Motor neuron (in vitro differentiated cells): ENCODE results near the gene NPLOC4. TPM values are rescaled to one million over a fixed set of nuclear protein-coding genes. Genes with fewer than 3 reads are reported as not detected.

Source experiments
- ATAC-seq, 8 experiments: fragments of 200-7000 bp; cut with Tn5 transposase; replicated peaks in 6 of 8; 2 replicates each; pipeline ENCODE4 v1.8.0; 2021; ENCODE audit warnings: mild to moderate bottlenecking in 8 of 8, moderate library complexity in 8 of 8
- H3K27ac ChIP-seq, 2 donors: fragments of 250-450 bp; sonication (Bioruptor Pico); 2 replicates each; pipeline ENCODE4 v1.9.0; 2021; ENCODE audit warnings: antibody characterized with exemption in 2 of 2, mild to moderate bottlenecking in 2 of 2, moderate library complexity in 1 of 2
- H3K4me1 ChIP-seq, 2 donors: fragments of 250-450 bp; sonication (Bioruptor Pico); replicated peaks in 1 of 2; 2 replicates each; pipeline ENCODE4 v1.6.1; 2021; ENCODE audit warnings: antibody characterized with exemption in 2 of 2, mild to moderate bottlenecking in 2 of 2, moderate library complexity in 1 of 2
- H3K4me3 ChIP-seq, 5 donors: fragments of 250-450 bp; sonication (Bioruptor Pico); 2 replicates each; pipeline ENCODE4 v1.9.0; 2021; ENCODE audit warnings: antibody characterized with exemption in 5 of 5, mild to moderate bottlenecking in 5 of 5, moderate library complexity in 4 of 5
- WGBS, 10 experiments: fragments of 450-650 bp; shearing (Covaris generic); methylation state at CpG; one replicate each; pipeline ENCODE4 v1.0.0; 2022; 5-methylcytosine and 5-hydroxymethylcytosine counted together
- in situ Hi-C, 9 experiments: fragments of 400-800 bp; cut with MboI; loops; one replicate each; pipeline ENCODE4 v1.15.0; 2021; ENCODE audit warnings: low sequenced_read_pairs in 9 of 9, low pct_unique_long_range_greater_than_20kb in 2 of 9; ENCODE audit not compliant: unreplicated experiment in 9 of 9
- total RNA-seq, 8 experiments: library from RNA; unstranded; fragments of 300-600 nt; gene quantifications; 2 replicates each; pipeline versions ENCODE4 v1.2.3 to v1.2.4, GENCODE V29; 2022

NPLOC4 gene
- total RNA-seq, 8 experiments from 2014 or later = 19.3 to 78.3 (median 41.8) TPM

- in situ Hi-C loops = no loop called here
- Histone ChIP-seq H3K27ac (no peak overlapping the region), H3K4me1 (peaks cover 8 to 19% of the 10 kb centered on the region in 2 donors), H3K4me3 (no peak overlapping the region)
- WGBS, 10 experiments = 92 to 100% methylated on average over 5 of the region's 14 CpGs; no CpG with 5 or more reads in 8 of the 10 experiments
- no peak for ATAC-seq
Observed at GRCh38 chr17:81540676-81541027, 96.3 kb downstream of the NPLOC4 start.

GRCh38 chr17:81539961-81540675 lies 96.8 kb downstream of the NPLOC4 start:
- no peak for ATAC-seq
- Histone ChIP-seq H3K4me3 (no peak overlapping the region), H3K27ac (no peak overlapping the region), H3K4me1 (peaks cover 8 to 19% of the 10 kb centered on the region in 2 donors)
- 90 to 92% methylated on average over 2 to 11 of the region's 28 CpGs; no CpG with 5 or more reads in 8 of the 10 experiments for WGBS, 10 experiments
- in situ Hi-C loops = no loop called here

DNA sequence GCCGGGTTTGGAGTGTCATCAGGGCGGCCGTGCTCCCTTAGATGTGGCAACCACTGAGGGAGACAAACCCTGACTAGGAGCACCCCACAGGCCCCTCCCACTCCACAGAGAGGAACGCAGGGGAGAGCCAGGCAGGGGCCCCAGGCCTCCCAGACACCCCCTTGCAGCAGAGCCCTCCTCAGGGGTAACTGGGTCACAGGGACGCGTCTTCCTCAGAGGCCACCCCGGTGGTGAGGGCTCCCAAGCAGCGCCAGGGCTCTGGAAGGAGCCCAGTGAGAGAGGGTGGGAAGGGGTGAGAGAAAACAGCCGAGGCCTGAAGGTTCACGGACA lies 97.4 kb downstream of the NPLOC4 start:
- no peak for ATAC-seq
- H3K4me1 ChIP-seq = peaks cover 8 to 19% of the 10 kb centered on the region in 2 donors
- 40 to 100% (median 95%) methylated on average over 1 to 4 of the region's 10 CpGs; no CpG with 5 or more reads in 7 of the 10 experiments for WGBS, 10 experiments
- in situ Hi-C loops = no loop called here
- no peak overlapping the region for H3K4me3 ChIP-seq
- peak overlapping the region in 1 of 2 donors; percentile 61 for H3K27ac ChIP-seq

DNA sequence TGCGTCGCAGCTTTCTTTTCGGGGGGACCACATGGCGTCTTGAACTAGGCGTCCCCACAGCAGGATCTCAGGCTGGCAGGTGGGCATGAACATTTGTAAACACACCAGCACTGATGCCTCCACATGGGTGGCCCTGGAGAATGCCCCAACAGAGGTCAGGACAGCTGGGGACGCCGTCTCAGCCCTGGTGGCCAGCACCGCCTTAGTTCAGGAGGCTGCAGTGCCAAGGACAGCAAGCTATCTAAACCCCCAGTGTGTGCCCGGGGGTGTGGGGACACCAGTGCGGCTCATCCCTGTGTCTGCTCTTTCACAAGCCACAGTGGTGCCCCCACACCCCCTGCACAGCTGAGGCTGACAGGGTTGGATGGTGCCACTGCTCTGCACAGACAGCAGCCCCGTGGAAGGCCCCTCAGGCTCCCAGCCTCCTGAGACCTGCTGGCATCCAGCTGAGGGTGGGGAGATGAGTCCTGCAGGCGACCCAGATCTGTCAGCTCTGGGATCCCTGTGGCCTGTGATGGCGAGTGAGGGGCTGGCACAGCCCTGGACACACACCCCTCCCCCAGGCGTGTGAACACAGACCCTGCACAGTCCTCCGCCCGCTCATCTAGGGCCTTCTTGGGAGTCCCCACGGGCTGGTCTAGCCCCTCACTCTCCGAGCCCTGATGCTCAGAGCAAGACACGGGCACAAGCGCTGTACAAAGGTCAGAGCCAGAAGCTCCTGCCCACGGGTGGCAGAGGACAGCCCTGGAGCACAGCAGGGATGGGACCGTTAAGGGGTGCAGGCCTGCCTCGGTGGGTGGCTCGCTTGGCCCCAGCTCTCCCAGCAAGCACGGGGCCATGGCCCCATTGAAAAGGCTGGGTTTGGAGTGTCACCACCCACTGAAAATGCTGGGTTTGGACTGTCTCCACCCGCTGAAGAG lies 98.0 kb downstream of the NPLOC4 start:
- no peak overlapping the region for H3K27ac ChIP-seq
- H3K4me1 ChIP-seq = peaks cover 8 to 19% of the 10 kb centered on the region in 2 donors
- ATAC-seq = peak in 3 of 8 experiments; percentile 2 to 13 (median 4)
- in situ Hi-C loops = no loop called here
- 40 to 100% (median 91%) methylated on average over 1 to 3 of the region's 26 CpGs; no CpG with 5 or more reads in 4 of the 10 experiments for WGBS, 10 experiments
- H3K4me3 ChIP-seq = no peak overlapping the region

GRCh38 chr17:81537856-81538555 lies 98.9 kb downstream of the NPLOC4 start:
- Histone ChIP-seq H3K27ac (no peak overlapping the region), H3K4me1 (peaks cover 8 to 19% of the 10 kb centered on the region in 2 donors), H3K4me3 (no peak overlapping the region)
- peak in 5 of 8 experiments; percentile 1 to 6 (median 2) for ATAC-seq
- in situ Hi-C loops = no loop called here
- WGBS, 10 experiments = 40 to 100% (median 72%) methylated on average over 1 to 4 of the region's 26 CpGs; no CpG with 5 or more reads in 4 of the 10 experiments

DNA sequence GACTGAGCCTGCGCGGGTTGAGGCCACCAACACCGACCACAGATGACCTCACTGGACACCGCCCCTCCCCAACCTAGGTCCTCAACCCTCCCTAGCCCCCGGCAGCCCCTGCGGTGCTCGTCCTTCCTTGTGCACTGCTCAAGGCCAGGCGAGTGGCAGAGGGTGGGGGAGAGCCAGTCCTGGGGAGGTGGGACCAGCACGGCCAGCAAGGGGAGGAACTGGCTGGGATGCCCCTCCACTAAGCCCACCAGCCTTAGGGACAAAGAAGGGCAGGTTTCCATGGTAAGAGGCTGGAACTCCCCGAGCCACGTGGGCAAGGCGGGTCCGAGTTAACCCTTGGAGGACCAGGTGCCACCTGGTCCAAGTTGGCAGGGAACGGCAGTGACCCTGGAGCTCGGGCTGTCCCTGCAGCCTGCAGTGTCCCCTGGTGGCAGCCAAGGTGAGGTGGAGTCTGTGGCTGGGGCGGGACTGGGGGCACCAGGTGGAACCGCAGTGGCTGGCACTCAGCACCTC lies 99.5 kb downstream of the NPLOC4 start:
- ATAC-seq = peak; percentile 30 to 71 (median 68)
- no peak overlapping the region for H3K4me3 ChIP-seq
- in situ Hi-C loops = no loop called here
- no peak overlapping the region for H3K27ac ChIP-seq
- 20 to 60% methylated on average over 1 of the region's 17 CpGs; no CpG with 5 or more reads in 8 of the 10 experiments for WGBS, 10 experiments
- peaks cover 8 to 19% of the 10 kb centered on the region in 2 donors for H3K4me1 ChIP-seq

GRCh38 chr17:81536299-81537290 lies 100.3 kb downstream of the NPLOC4 start:
- H3K27ac ChIP-seq = no peak overlapping the region
- H3K4me3 ChIP-seq = no peak overlapping the region
- H3K4me1 ChIP-seq = peaks cover 8 to 19% of the 10 kb centered on the region in 2 donors
- in situ Hi-C loops = no loop called here
- WGBS, 10 experiments = 20 to 38% (median 30%) methylated on average over 3 to 5 of the region's 89 CpGs; no CpG with 5 or more reads in 7 of the 10 experiments
- peak in 6 of 8 experiments; percentile 1 to 32 (median 10) for ATAC-seq

DNA sequence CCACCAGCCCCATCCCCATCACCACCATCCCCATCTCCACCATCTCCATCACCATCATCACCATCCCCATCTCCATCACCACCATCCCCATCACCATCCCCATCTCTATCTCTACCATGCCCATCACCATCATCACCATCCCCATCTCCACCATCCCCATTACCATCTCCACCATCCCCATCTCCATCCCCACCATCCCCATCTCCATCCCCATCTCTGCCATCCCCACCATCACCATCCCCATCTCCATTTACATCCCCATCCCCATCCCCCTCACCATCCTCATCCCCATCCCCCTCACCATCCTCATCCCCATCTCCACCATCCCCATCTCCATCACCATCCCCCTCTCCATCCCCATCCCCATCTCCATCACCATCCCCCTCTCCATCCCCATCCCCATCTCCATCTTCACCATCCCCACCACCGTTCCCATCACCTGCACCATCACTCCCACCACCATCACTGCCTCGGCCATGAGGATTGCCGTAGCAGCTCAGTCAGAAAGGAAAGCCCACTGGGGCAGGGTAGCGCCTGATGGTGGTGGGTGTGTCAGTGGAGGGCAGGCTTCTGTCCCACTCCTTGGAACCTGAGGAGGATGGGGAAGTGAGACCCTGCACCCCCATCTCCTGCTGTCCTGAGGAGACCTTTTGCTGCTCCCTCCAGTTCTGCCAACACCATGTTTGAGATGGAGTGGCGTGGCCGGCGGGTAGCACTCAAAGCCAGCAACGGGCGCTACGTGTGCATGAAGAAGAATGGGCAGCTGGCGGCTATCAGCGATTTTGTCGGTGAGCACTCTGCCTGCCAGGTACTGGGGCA lies 101.2 kb downstream of the NPLOC4 start:
- ATAC-seq = no peak
- Histone ChIP-seq H3K4me1 (peaks cover 8 to 19% of the 10 kb centered on the region in 2 donors), H3K4me3 (no peak overlapping the region), H3K27ac (no peak overlapping the region)
- in situ Hi-C loops = no loop called here
- WGBS, 10 experiments = 40 to 71% (median 45%) methylated on average over 1 to 6 of the region's 13 CpGs; no CpG with 5 or more reads in 7 of the 10 experiments

DNA sequence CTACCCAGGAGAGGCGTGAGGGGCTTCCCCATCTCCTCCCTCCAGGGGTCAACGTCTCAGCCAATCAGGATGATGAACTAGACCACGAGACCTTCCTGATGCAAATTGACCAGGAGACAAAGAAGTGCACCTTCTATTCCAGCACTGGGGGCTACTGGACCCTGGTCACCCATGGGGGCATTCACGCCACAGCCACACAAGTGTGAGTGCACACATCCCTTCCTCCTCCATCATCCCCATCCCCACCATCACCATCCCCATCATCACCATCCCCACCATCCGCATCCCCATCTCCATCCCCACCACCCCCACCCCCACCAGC lies 101.9 kb downstream of the NPLOC4 start:
- H3K4me1 ChIP-seq = peaks cover 8 to 19% of the 10 kb centered on the region in 2 donors
- no CpG with 5 or more reads among the region's 5 CpGs for WGBS, 10 experiments
- no peak for ATAC-seq
- in situ Hi-C loops = no loop called here
- no peak overlapping the region for H3K27ac ChIP-seq
- H3K4me3 ChIP-seq = no peak overlapping the region

DNA sequence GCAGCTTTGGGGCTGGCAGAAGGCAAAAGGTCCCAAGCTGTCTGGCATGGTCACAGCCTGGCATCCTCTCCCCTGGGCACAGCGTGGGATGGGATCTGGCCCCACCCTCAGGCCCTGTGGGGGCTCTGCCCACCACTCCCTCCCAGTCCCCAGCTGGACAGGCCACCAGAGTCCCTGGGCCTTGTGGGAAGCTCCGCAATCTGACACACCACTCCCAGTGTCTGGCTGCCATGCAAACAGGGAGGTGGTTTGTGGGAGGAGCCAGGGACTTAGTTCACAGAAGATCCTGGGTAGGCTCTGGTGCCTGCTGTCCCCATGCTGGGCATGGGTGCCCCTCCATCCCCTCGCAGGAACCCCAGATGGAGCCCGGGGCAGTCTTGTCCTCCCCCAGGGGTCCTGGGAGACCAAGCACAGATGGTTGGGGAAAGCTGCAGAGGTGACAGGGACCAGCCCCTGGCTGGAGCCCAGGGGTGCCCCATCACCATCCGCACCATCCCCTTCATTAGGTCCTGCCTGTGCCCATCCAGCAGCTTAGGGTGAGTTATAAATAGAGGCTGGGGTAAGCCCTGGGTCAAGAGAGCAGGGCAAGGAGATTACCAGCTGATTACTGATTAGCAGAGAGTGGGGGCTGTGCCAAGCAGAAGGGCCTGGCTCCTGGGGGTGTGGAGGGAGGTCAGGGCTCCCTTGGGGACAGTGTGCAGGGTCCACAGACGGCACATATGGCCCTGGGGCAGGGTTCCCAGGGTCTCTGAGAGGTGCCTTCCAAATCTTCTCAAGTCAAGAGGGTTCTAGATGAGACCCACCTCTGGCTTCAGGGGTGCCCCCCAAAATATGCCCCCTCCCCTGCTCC lies 102.5 kb downstream of the NPLOC4 start:
- peak; percentile 3 to 67 (median 8) for ATAC-seq
- Histone ChIP-seq H3K4me3 (no peak overlapping the region), H3K27ac (no peak overlapping the region), H3K4me1 (peaks cover 8 to 19% of the 10 kb centered on the region in 2 donors)
- WGBS, 10 experiments = 100% methylated on average over 1 of the region's 6 CpGs; no CpG with 5 or more reads in 9 of the 10 experiments
- in situ Hi-C loops = no loop called here
